ENCODE measurements around the gene SAP25.
A peak's percentile ranks its signal among the peaks of the same experiment; 100 is the strongest.

- TF ChIP-seq POLR2A (IDR thresholded peaks at IDR 0.05; ENCODE audit: low read length) (peak; percentile 5), GATA1 (IDR thresholded peaks at IDR 0.05; ENCODE audit: low read depth, low read length) (no peak)
Measured at GRCh38 chr7:100532165-100533022, 41.3 kb downstream of the SAP25 start.

All from erythroblast (primary cell).